ENCODE data around the gene DAPP1. TPM values are rescaled to one million over a fixed set of nuclear protein-coding genes. Genes with fewer than 3 reads are reported as not detected.

Gene DAPP1
- total and polyA plus RNA-seq, 10 of the 15 experiments (the other 5 are each of a cell fraction or from before 2014, with no cell fraction given), result 46.5 to 147 (median 74.2) TPM

GRCh38 chr4:99827454-99827853 is 10.8 kb downstream of the DAPP1 start:
- Histone ChIP-seq H3K79me2 (ENCODE audit: control insufficient read depth, insufficient read depth, low read length) (peaks cover 70% of the 10 kb centered on the region), H3K9ac (ENCODE audit: control insufficient read depth, insufficient read depth, low read length) (no peak overlapping the region), H2AFZ (ENCODE audit: control insufficient read depth, low read depth, low read length) (no peak overlapping the region), H3K4me3 (no peak overlapping the region), H4K20me1 (ENCODE audit: control insufficient read depth, insufficient read depth) (peaks cover 3% of the 10 kb centered on the region), H3K4me1 (ENCODE audit: control insufficient read depth, insufficient read depth, low read length) (peaks cover 9% of the 10 kb centered on the region; the same call in 1 of the 2 replicates), H3K27me3 (replicated peaks in 1 of 2; ENCODE audit: control insufficient read depth in 2 of 2, insufficient read depth in 2 of 2, low read length in 1 of 2) (no peaks in the 10 kb centered on the region), H3K9me3 (replicated peaks; ENCODE audit: control insufficient read depth, insufficient read depth, low read length) (no peaks in the 10 kb centered on the region), H3K4me2 (ENCODE audit: control insufficient read depth, insufficient read depth) (no peak overlapping the region), H3K27ac (ENCODE audit: control insufficient read depth, insufficient read depth) (no peak overlapping the region), H3K36me3 (ENCODE audit: control insufficient read depth in 2 of 2, insufficient read depth in 2 of 2, low read length in 1 of 2) (peaks cover 0 to 1% of the 10 kb centered on the region in 2 experiments; a peak in 2 of 4 replicates)
- SMC1A ChIA-PET (ENCODE audit: uncharacterized antibody, unreplicated experiment), result interaction anchor here (0.7 to 4.7 kb wide), 7 partner anchors 7 to 58 kb away, joined by 3 to 41 read pairs (median 4); no protein-coding TSS in a partner anchor
- DNase-seq (ENCODE audit: low read depth, low spot score) (no peak), ATAC-seq (peak; percentile 3; the same call in 1 of the 3 replicates), FAIRE-seq (no peak)
- RAD21 ChIA-PET (ENCODE audit: unreplicated experiment), result interaction anchor here (0.7 to 2.0 kb wide), 6 partner anchors 10 to 119 kb away, joined by 3 to 13 read pairs (median 5); partner anchors contain the start of genes DAPP1, DNAJB14 and LAMTOR3
- POLR2A ChIA-PET, result interaction anchor here (0.6 to 1.5 kb wide), 3 partner anchors 10 to 39 kb away, joined by 3 to 5 read pairs (median 5); no protein-coding TSS in a partner anchor
- 74% methylated on average over 6 of the region's 6 CpGs for WGBS (ENCODE audit: insufficient coverage, insufficient replicate concordance, low lambda C conversion rate, missing lambda C conversion rate)
- no TSS peak for BruUV-seq (replicated peaks)
- intact Hi-C loops (cut with micrococcal nuclease; ENCODE audit: unreplicated experiment), result loop anchor here (10.0 kb wide), 2 partner anchors 833 to 903 kb away; partner anchors contain the start of genes EIF4E and METAP1
- CTCF ChIA-PET, result interaction anchor here (0.6 to 4.3 kb wide), 6 partner anchors 8 to 196 kb away, joined by 3 to 22 read pairs (median 5); no protein-coding TSS in a partner anchor
- in situ Hi-C loops (cut with MboI), result loop anchor here (25.0 kb wide), 1 partner anchor 1185 kb away; no protein-coding TSS in a partner anchor
- TF ChIP-seq RAD51 (IDR thresholded peaks at IDR 0.05) (no peak), NFIC (IDR thresholded peaks at IDR 0.05; ENCODE audit: low read depth, low read length) (no peak), EGR1 (IDR thresholded peaks at IDR 0.05; ENCODE audit: borderline replicate concordance in 1 of 2, low read depth in 2 of 2, low read length in 2 of 2) (no peak), SMC3 (IDR thresholded peaks at IDR 0.05; ENCODE audit: borderline replicate concordance, low read length) (no peak), PKNOX1 (IDR thresholded peaks at IDR 0.05) (no peak), USF1 (IDR thresholded peaks at IDR 0.05; ENCODE audit: borderline replicate concordance, extremely low read length, insufficient read depth, low read depth, low read length) (no peak), HDAC2 (IDR thresholded peaks at IDR 0.05) (no peak), YBX1 (IDR thresholded peaks at IDR 0.05) (no peak), FOXM1 (IDR thresholded peaks at IDR 0.05; ENCODE audit: low read depth, low read length) (no peak), CHD1 (IDR thresholded peaks at IDR 0.05; ENCODE audit: low read depth, low read length) (no peak), SP1 (IDR thresholded peaks at IDR 0.05; ENCODE audit: low read depth, low read length) (no peak), TAF1 (IDR thresholded peaks at IDR 0.05; ENCODE audit: borderline replicate concordance, low read depth, low read length) (no peak), BCL3 (IDR thresholded peaks at IDR 0.05; ENCODE audit: borderline replicate concordance, insufficient read depth, low read depth, low read length, poor library complexity, severe bottlenecking) (no peak), ATF2 (IDR thresholded peaks at IDR 0.05; ENCODE audit: low read length) (no peak), MTA3 (IDR thresholded peaks at IDR 0.05; ENCODE audit: borderline replicate concordance, low read length) (no peak)
